Stimulated activated CD8-positive, alpha-beta memory T cell treated with anti-CD3 and anti-CD28 coated beads, Interleukin-2, amount 100 ng/mL, for 48 hours (primary cell): ENCODE results near the gene ETS1.

Experiments used
- DNase-seq, 2 donors: peaks; one replicate each; pipeline ENCODE4 v3.0.0-alpha.2; 2020; ENCODE audit warnings: low read depth in 2 of 2

The ETS1 gene

GRCh38 chr11:128482512-128483191, 104.7 kb downstream of the ETS1 start:
- DNase-seq: no peak

GRCh38 chr11:128482092-128482491, 105.3 kb downstream of the ETS1 start:
- DNase-seq: no peak

GRCh38 chr11:128481135-128481534, 106.2 kb downstream of the ETS1 start:
- no peak for DNase-seq

GRCh38 chr11:128480665-128481064, 106.7 kb downstream of the ETS1 start:
- DNase-seq: no peak

- DNase-seq: no peak
These were observed 107.3 kb downstream of the ETS1 start for GRCh38 chr11:128480066-128480465.

- DNase-seq: no peak
These were observed 108.2 kb downstream of the ETS1 start for GRCh38 chr11:128479144-128479543.

GRCh38 chr11:128478305-128478704, 109.1 kb downstream of the ETS1 start:
- no peak for DNase-seq

DNA sequence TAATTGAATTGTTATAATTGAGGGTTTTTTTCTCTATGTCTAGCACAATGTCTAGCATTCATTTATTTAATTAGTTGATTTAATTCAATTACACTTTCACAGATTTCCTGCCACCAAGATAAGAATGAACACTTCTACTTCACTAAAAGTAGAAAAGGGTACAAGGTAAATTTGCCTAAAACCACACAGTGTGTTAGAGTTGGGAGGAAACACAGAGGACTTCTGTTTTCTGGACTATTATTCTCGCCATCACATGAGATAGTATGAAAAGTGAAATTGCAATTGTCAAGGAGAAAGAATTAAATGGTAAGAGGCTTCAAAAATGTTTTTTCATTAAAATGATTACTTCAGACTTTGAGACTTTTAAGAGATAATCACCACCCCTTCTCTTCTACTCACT, 109.5 kb downstream of the ETS1 start:
- DNase-seq: no peak

DNA sequence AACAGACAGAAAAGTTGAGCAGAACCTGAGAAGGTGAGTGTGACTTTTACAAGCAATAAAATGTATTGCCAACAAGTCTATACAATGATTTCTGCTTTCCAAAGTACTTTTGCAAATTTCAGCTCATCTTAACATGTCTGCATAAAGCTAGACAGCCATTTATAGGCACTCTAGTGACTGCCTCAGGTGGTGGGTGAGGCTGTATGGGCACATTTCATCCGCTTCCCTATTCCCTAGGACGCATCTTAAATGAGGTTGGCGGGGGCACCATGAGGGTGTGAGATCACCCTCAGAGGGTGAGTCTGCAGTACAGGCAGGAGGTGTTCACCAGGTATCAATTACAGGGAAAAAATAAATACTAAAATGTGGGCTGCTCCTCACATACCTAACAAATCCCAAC, 110.1 kb downstream of the ETS1 start:
- DNase-seq: no peak

DNA sequence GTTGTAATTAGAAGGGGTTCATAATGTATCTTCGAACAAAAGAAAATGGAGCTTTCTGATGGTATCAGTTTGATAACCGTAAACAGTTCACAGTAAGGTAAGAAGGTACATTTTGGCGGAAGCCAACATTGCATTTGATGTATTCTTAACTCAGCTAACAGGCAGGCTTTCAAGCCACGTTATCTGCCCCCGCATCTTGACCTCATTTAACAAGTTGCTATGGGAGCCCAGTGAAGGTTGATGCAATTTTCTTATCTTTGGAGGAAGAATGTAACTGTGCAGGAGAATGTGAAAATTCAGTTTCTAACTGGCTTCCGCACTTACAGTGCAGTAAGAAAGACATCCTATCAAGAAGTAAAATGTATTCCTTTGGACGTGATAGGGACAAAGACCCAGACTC, 110.6 kb downstream of the ETS1 start:
- DNase-seq: no peak

DNA sequence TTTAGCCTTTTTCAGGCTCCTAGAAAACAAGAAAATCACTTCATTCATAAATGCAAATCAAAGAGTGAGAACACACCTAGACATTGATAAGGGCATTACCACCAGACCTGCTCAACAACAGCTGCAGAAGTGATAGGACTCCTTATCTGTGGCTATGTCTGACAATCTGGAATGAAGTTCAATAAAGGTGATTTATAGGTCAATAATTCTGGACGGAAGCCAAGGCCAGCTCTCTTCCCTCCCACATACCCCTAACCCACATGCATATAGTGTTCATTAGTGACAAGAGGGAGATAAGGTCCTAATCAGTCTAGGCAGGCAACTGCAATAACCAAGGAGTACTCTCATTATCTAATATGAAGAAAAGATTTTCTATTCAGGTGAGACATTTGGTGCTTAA, 111.3 kb downstream of the ETS1 start:
- no peak for DNase-seq

DNA sequence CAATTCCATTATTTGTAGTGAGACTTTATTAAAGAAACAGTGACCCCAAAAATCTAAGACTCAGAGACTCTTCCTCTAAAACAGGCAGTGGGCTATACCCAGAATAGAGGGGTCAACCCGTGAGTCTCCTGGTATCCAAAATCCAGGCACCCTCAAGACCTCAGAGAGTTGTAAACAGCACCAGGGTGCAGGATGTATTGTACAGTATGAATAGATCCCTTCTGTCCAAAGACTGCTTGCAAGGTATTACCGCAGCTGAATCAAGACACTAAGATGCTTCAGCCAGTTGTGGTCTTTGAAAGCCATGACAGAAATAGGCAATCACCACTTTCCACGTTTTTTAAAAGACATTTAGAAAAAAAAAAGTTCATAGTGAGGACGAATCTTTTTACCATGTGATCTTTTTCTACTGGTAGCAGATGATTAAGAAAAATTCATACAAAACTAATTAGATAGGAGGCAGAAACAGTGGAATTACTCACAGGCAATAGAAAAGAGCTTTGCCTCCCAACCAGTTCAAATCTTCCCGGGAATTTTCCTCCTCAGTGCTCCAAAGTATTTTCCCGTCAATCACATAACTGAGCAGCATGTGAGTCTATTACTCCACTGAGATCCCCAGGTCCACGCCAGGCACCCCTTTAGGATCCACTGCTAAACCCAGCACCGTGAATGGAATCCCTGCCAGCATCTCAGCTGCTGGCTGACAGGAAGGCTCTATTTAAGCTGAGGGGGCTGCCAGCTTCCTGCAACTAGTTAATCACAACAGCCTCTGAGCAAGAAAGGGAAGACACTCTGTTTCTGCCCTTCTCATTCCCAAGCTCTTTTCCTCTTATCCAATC, 113.1 kb downstream of the ETS1 start:
- no peak for DNase-seq

DNA sequence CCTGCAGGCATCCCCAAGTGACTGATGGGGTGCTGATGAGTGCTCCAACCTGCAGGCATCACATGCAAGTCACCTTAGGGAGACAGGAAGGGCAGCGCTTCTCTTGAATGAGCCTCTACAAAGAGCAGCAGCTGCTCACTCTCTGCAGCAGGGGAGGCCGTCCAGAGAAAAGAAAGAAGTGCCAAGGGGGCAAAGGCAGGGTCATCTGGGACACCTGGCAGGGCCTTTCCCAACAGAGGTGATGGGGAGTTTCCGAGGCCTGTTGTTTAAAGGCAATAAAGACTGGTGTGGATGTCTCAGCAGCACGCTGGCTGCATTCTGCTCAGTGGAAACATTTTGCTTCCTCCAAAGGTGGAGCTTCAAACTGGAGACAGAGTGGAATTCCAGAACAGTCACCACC, 113.7 kb downstream of the ETS1 start:
- no peak for DNase-seq

- no peak for DNase-seq
These were observed 114.9 kb downstream of the ETS1 start for GRCh38 chr11:128472128-128473089.

- DNase-seq: no peak
These were observed 116.2 kb downstream of the ETS1 start for GRCh38 chr11:128471138-128471661.

- DNase-seq: no peak
These were observed 117.3 kb downstream of the ETS1 start for GRCh38 chr11:128470081-128470480.

GRCh38 chr11:128469220-128469619, 118.1 kb downstream of the ETS1 start:
- no peak for DNase-seq

GRCh38 chr11:128468111-128468510, 119.2 kb downstream of the ETS1 start:
- no peak for DNase-seq

DNA sequence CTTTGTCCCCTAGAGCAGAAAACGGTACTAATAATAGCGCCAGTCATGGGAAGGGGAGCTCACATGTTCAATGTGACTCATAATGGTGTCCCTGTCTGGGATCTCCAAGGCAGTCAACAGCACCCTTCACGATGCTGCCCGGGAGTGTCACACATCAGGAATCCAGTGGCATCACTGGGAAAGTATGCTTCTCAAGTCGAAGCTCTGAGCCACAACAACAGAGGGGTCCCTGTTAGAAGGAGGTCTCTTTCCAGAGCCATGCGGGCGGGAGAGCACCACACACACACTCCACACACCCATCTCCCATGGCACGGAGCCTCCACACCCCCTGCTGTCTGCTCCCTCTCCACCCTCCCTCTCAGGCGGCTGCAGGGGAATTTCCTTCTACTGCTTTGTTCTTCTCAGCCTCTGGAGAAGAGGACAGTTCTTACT, 119.7 kb downstream of the ETS1 start:
- DNase-seq: no peak

- DNase-seq: no peak
These were observed 120.3 kb downstream of the ETS1 start for GRCh38 chr11:128467041-128467440.

DNA sequence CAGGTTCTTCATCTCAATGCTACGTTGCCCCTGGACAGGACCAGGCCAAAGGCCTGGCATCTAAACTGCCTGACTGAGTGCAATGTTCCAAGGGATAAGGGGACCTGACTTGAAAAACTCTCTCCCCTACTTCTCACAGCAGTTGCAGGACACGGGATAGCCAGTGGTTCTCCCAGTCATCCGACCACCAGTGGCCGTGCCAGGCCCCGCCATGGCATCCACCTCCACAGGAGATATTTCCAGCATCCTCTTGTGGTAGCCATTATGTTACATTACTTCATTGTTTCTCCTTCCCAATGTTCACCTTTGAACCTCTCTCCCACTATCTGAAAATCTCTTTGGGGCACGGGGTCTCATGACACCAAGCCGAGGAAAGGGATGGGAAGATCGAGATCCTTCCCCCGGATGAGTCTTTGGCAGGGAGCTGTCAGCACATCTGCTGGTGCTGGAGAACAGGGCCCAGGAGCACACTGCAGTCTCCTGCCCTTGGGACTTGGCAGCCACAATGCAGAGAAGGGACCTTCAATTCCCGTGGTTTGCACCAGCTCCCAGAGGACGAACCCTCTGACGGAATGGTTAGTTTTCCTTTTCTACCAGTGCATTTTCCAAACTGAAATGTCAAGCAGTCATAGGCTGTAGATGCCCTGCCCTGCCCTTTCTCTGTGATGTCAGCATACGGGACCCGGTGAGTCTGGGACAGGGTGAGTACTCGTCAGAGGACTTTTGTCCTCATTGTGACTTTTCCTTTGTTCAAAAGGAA, 121.2 kb downstream of the ETS1 start:
- DNase-seq: no peak
